Non-pigmented ciliary epithelial cell (primary cell): Measurements from ENCODE around the gene NALCN.
A peak's percentile ranks its signal among the peaks of the same experiment; 100 is the strongest.

Experiments used
- DNase-seq: peaks from one replicate; pipeline ENCODE4 v3.0.0-alpha.2; 2010; ENCODE audit warnings: low read depth

The NALCN gene

DNA sequence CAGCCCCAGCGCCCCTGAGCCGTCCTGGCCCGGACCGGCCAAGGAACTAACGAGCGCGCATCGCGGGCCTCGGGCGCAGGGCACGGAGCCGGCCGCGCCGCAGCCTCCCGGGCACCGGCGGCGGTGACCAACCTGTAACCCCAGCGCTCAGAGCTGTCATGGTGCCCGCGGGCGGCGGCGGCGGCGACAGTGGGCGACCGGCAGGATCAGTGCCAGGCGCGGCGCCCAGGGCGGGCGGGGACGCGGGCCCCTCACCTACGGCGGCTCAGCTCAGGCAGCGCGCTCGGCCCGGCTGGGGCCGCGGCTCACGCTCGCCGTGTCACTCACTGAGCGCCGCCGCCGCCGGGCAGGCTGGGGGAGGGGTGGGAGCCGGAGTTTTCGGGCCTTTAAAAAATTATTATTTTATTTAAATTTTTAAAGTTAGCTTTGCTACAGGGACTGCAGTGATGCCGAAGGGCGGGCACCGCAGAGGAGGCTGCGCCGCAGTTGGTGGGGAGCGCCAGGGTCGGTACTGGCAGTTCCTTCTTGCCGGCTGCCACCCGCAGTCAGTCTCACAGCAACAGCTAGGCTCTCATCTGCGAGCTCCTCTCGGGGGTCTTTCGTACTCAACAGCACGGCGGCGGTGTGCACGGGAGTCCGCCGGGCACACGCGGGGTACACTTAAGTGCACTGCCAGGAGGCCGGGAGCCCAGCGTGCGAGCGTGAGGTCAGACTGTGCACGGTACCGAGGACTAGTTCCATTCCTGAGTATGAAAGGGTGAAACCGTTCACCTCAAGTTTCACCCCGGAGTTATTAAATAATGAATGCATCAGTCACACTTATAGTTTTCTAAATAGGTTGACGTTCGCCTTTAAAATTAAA is at the start of gene NALCN:
Gene NALCN (minus strand): TSS at position 328 of the 862 bp plus-strand sequence. CDS start 17,382 bp downstream, outside the sequence.
- DNase-seq, result no peak

DNA sequence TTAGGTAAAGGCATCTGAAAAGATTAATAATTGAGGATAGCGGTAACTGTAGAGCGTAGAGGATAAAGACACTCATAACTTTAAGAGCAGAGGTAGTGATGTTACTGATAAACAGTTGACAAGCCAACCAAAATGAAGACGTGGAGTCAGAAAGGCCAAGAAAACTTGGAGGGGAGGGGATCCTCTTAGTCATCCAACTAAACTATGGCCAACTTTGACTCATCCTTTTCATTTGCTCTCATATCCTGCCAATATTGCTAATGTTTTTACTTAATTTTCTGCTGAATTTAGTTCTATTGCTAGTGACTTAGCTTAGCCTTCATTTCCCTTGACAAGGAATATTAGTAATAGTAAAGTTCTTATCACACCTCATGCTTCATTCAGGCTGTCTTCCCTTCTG is 49.6 kb upstream of the NALCN start:
- no peak for DNase-seq

DNA sequence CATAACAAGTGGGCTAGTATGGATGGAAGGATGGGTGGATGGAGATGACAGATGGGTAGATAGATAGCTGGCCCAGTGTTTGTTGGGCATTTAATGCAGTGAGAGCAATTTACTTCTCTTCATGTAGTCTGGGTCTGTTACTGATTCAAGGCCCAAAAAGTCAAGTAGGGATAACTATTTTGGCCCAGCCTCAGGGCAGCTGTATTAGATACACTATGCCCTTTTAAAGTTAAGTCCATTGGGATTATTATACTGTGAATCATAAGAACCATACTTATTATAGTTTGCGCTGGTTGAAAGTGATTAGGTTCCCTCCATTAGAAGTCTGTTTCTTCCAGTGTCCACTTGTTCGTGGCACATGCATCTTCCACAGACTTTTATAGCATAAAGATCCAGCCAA is 40.9 kb upstream of the NALCN start:
- DNase-seq, result no peak

DNA sequence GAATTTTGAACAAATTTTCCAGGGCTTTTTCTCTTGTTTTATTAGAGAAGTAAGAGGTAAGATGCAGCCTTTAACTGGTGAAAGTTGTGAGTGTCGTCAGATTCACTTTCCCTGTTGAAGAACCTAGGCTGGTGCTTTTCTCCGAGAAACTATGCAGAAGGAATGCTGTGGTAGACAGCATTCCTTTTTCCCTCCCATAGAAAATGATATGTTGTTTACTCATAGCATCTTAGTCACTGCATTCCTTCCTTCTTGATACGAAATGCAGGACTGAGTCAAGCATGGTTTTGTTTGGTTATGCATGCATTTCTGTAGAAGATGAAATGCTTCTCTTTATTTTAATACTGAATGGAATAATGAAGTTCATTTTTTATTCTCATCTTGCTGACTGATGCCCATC is 39.6 kb upstream of the NALCN start:
- DNase-seq, result peak; percentile 93

DNA sequence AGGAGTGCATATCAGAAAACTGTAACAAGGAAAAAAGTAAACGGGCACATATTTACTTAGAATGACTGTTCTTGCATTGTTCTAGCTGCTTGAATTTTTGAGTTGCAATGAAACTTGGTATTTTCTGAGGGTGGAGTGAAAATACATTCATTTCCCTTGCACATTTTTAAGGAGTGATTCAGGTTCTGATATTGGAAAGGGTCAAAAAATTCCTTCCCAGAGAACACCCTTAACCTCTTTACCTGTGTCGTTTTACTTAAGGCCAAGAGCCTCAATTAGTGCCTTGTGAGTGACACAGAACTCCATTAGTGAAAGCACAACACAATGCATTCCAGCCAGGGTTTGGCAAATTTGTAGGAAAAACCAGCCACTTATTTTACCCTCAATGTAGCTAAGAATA is 38.5 kb upstream of the NALCN start:
- no peak for DNase-seq

DNA sequence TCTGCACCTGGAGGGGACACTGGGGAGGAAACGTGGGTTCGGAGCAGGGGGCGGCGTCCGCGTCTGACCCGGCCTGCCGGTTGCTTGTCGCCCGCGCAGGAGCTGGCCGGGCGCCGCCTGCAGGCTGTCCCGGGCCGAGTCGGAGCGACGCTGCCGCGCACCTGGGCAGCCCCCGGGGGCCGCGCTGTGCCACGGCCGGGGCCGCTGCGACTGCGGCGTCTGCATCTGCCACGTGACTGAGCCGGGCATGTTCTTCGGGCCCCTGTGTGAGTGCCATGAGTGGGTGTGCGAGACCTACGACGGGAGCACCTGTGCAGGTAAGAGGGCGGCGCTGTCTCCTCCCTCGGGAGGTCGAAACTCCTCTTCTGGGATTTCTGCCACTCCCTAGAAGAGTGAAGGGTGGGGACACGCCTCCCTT is 37.5 kb upstream of the NALCN start:
- no peak for DNase-seq

DNA sequence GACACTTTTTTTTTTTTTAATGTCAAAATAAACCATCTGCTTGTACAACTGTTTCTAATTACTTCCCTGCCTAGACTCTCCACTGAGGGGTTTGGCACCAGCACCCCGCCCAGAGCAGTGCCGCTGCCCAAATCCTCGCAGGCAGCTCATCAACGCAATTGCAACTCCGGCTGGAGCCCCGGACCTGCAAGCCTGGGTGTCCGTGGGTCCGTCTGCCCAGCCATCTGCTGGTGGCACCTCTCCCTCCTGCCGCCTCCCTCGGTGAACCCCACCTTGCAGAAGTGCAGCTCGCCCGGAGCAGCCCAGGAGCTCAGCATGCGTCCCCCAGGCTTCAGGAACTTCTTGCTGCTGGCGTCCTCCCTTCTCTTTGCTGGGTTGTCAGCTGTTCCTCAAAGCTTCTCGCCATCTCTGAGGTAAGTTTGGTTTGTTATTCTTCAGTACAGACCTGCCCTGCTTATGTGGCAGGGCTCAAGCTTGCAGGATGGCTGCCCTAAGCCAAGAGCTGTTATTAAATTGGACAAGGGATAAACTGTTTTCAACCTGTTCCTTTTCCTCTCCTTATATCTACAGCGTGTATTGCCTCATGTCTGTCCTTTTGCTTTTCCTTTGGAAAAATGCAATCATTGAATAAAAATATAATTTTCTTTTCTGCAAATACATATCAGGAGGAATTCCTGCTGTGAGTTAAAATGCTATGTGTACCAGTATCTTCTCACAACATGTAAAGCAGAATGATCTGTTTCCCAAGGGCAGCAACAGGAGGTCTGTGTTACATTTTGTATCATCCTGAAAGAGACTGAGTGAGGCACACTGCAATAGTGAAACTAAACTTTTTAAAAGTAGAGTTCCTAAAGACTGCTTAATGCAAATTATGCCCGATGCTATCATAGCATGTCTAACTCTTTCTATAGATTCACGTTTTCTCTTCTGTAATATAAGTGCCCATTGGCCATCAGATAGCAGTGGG is 36.5 kb upstream of the NALCN start, which contains the start of gene ITGBL1:
Gene ITGBL1 (plus strand): TSS at position 157 of the 967 bp plus-strand sequence. CDS start 159 bp downstream, at position 316.
- no peak for DNase-seq

DNA sequence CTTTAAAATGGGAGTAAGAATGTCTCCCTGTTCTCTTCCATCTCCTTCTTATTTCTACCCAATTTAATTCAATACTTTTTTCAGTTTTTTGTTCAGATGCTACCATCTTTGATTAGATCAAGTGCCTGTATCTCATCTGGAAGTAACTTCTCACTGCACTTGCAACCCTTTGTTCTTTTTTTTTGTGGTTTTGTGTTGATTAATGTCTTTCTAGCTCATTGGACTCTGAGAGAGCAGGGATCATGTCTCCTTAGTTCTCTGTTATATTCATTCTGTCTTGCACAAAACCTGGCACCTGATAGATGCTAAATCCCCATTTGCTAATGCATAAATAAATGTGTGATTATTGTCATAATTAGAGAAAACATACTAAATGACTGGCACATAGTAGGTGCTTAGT is 35.3 kb upstream of the NALCN start:
- no peak for DNase-seq

DNA sequence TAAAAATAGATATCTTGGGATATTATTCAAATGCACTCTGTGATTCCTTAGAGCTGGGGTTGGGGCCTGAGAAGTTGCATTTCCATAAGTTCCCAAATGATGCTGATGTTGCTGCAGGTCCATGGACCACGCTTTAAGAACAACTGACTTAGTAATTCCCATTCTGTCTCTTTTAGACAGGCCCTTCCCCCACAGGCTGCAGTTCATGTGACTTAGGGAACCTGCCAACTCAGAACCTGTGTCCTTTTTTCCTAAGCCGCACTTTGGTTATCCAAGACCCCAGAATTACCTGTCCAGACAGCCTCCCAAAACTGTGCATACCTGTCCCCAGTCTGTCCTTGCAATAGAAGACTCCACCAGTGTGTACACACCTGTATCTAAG is 34.4 kb upstream of the NALCN start:
- no peak for DNase-seq

DNA sequence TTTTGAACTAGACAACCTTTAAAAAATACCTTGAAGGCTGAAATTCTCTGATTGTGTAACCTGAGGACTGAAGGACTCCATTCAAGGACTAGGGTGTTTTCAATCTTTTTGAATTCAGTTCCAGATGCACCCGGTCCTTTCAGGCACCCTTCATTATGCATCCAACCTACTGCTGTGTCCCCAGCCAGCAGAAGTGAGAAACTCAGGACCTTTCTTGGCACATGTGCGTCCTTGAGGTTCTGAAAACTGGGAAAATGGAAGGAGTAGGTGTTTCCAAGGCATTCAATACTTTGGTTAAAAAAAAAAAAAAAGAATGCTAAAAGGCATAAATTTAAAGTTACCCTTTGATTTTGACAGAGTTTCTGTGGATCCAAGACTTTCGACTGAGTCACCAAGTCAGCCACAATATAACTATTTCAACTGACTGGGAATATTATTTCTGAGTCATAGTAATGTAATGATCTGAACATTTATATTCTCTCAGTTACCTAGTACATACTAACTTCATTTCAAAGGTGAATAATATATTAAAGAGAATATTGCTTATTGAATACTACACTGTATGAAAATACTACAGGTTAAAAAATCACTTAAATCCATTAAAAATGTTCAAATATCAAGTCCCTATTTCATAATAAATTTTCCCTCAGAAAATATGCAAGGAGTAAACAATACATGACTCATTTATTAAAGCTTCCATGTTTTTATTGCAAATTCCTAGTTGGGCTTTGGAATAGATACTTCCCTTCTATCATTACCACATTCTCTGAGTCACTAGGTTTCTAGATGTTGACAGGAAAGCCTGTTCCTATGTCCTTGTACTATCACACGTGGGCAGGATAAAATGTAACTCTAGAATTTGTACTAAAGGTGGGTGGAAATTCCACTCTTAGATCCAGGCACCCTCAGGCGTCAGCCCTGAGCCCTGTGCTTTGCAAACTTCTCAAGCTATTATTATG is 33.8 kb upstream of the NALCN start:
- peak; percentile 86 for DNase-seq

DNA sequence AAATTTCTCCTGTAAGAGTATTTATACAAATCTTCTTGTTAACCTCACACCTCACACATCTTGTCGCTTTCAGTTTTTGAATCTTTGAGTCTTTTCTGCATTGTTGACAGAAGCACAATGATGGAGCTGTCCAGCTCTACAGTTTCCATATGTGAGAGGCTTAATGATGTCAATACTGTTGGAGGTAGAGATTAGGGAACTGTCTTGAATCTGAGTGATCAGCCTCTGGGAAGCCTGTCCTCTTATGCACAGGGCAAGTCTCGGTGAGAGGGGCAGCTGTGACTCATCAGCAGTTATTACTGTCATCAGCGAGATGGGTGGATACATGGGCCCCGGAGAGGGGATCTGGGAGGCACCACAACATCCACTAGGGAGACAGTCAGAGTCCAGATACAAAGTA is 31.5 kb upstream of the NALCN start:
- DNase-seq, result no peak

DNA sequence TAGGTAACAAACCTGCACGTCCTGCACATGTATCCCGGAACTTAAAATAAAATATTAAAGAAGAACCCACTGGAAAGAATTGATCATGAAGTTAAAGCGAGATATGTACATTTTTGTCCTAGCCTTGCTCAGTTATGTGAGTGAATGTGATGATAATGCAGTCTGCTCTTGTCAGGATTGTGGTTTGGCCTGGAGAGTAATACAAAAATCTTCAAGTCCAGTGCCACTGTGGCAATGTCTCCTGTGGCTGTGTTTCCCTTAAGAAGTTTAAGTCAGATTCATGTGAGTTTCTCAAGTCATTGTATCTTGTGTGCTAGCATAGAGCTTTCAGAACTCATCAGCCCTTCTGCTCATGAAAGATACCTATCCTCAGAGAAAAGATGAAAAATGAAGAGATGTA is 18.2 kb upstream of the NALCN start:
- no peak for DNase-seq

DNA sequence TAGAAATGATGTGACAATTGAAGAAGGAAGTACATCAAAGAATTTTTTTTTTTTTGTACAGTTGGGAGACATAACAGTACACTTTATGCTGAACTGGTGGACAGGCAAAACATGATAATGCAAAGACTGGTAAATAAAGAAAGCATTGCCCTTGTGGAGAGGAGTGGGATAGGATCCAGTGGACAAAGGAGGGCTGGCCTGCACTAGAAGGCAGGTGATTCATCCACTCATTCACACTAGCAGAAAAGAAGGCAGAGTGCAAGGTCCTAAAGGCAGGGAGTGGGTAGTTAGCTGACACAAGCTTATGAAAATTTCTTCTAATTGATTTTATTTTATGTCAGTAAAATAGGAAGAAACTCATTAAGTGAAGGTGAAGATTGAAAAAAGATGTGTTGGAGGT is 17.6 kb upstream of the NALCN start:
- DNase-seq, result no peak

DNA sequence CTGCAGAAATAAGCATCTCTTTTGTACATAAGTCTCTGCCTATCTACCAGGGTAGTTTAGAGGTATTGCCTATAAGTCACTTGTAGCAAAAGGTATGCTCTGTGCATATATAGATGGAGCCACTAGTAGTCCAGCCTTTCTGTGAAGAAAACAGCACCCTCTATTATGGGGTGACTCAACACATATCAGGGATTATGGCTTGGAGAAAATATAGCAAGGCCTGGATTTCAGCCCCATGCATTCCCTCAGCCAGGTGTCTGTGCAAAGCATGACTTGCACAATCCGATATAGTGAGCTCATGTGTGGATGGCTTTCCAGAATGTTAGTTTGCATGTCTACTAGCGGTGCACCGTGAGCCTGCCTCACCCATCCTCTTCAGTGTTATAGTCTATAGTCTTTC is 13.4 kb upstream of the NALCN start:
- DNase-seq, result no peak

DNA sequence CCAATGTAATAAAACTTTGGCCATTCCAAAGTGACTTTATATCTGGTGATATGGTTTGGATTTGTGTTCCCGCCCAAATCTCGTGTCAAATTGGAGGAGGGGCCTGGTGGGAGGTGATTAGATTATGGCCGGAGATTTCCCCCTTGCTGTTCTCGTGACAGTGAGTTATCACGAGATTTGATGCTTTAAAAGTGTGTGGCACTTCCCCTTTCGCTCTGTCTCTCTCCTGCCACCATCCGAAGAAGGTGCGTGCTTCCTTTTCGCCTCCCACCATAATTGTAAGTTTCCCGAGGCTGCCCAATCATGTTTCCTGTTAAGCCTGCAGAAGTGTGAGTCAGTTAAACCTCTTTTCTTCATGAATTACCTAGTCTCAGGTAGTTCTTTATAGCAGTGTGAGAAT is 9.3 kb upstream of the NALCN start:
- no peak for DNase-seq

DNA sequence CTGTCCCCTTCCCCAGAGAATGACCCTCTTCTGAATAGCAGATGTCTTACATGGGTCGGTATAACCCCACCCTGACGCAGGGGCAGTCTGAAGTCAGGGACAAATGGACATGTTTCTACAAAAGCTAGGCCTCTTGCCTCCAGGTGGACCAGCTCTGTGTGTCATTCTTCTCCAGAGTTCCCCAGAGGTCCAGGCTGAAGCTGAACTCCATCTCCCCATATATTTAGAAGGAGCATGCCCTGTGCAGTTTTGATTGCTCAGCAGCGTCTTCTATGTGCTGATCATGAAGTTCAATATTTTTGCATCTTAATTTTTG is 8.8 kb upstream of the NALCN start:
- no peak for DNase-seq

DNA sequence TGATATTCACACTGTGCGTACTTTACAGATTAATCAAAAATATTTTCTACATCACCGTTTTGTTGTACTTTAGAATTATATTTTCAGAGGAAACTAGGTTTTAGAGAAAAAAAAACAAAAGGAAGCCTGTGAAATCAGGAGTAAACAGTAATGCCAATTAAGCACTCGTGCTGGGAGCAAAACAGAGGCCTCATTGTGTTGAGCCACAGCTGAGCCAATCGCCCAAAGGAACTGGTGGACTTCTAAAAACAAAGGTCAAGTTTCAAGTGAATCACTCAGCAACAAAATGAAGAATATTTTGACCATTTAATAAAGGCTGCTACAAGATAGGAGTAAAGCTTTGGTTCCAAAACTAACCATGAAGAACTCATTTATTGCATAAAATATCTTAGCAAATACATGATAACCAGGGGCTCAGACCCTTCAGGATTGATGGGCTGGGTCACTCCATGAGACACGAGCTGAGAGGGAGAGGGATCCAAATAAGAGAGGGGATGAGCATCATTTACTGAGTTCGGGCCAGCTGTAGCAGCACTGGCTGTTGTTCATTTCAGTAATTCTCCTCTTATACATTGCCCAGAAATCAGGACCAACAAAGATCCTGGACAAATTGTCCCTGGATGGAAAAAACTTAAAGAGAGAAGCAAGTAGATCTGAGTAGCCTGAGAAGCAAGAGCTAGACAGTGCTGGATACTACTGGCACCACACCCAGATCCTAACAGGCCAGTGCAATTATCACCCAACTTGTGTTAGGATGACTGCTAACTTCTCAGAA is 8.3 kb upstream of the NALCN start:
- DNase-seq, result no peak

DNA sequence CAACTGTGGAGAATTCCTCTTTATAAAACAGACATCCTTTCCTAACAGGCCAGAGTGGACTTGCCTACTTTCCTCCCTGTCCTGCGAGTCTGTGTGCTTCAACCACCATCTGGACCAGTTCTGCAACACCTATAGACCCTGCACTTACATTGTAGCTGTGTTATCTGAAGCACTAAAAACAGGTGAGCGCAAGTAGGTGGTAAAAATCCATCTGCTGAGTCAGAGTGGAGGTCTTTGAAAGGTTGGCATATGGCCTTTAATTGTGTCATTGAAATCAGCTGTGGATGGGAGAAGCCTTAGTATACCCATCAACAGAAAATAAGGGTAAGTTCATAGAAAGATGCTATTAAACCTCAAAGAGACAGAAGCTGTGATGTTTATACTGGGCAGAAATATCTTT is 7.6 kb upstream of the NALCN start:
- DNase-seq, result no peak

DNA sequence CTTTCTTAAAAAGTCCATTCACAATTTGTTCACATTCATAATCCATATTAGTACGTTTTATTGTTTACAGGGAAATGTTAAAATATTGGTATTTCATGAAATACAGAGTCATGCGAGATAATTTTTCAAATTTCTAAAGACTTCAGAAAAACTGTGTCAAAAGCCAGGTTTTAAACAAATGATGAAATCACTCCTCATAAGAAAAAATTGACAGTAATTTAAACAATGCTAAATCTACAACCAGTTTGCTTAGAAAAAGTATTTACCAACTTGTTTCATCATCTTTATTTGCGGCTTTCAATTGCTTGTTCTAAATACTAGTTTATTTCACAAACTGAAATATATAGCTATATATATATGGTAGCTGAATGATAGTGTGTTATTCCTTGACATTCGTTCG is 1.2 kb upstream of the NALCN start:
- no peak for DNase-seq

DNA sequence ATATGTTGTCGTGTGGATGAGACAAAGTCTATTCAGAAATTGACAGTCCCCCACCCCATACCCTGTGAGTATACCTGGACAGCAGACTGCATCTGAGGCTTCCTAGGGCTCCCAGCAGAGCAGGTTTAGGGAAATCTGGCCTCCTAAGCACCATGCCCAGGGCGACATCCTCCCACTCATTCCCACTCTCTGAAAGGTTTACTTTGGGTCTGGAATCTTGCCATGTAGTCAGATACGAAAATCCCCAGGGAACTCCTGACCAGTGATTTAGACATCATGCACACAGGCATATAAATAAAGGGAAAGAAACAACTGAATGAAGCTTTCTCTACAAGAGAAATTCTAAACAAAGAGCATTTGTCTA is 717 bp upstream of the NALCN start:
- no peak for DNase-seq
